Endothelial cell of umbilical vein (primary cell): ENCODE data around the gene CCDC188. TPM values are rescaled to one million over a fixed set of nuclear protein-coding genes. Genes with fewer than 3 reads are reported as not detected.
A peak's percentile ranks its signal among the peaks of the same experiment; 100 is the strongest.

Experiments
- BruUV-seq: library from RNA; stranded (reverse); fragments of 400-500 nt; replicated peaks from 2 replicates; lab custom pipeline; 2021; lab: Mats Ljungman, UMichigan
- CTCF ChIA-PET: fragments of 300-600, 350-600 bp; sonication (Branson Sonifier 250); formaldehyde crosslinking; loops from one replicate; lab custom pipeline; 2021; ENCODE audit warnings: antibody characterized with exemption, inconsistent platforms; lab: Charles Lee
- POLR2A ChIA-PET: fragments of 300-600, 350-600 bp; sonication (Branson Sonifier 250); formaldehyde crosslinking; loops from one replicate; lab custom pipeline; 2021; ENCODE audit warnings: antibody characterized with exemption, inconsistent platforms; lab: Charles Lee
- DNase-seq: peaks from one replicate; pipeline ENCODE4 v3.0.0-alpha.2; 2011; ENCODE audit warnings: low read depth, low spot score
- FAIRE-seq: peaks from 2 replicates; lab custom pipeline; 2011; peaks lifted over from hg19 to GRCh38; lab: Jason Lieb, UNC
- H2AFZ ChIP-seq: 2 replicates; pipeline ENCODE4 v1.6.0; 2012; ENCODE audit warnings: low read depth, low read length, control low read depth, inconsistent platforms
- H3K27ac ChIP-seq: 2 replicates; pipeline ENCODE4 v1.5.1; 2011; ENCODE audit warnings: low read depth, mild to moderate bottlenecking, control low read depth, low read length, moderate library complexity; ENCODE audit not compliant: insufficient read depth
- H3K27me3 ChIP-seq, 2 experiments: 2 replicates each; pipeline versions ENCODE4 v1.6.0 to v1.6.1; 2011; ENCODE audit warnings: low read length in 2 of 2, mixed read lengths in 1 of 2; ENCODE audit not compliant: control insufficient read depth in 2 of 2, insufficient read depth in 2 of 2
- H3K36me3 ChIP-seq, 2 experiments: 2 replicates in 1 of 2; 3 replicates in 1 of 2; pipeline ENCODE4 v1.5.1; 2011; ENCODE audit warnings: low read length in 2 of 2, mild to moderate bottlenecking in 1 of 2, moderate library complexity in 1 of 2; ENCODE audit not compliant: control insufficient read depth in 2 of 2, insufficient read depth in 2 of 2; ENCODE audit errors: extremely low read depth in 1 of 2
- H3K4me1 ChIP-seq: 3 replicates; pipeline ENCODE4 v1.5.1; 2011; ENCODE audit warnings: mild to moderate bottlenecking, low read length; ENCODE audit not compliant: control insufficient read depth, insufficient read depth; ENCODE audit errors: extremely low read depth
- H3K4me2 ChIP-seq: 2 replicates; pipeline ENCODE4 v1.6.1; 2011; ENCODE audit warnings: low read length, control low read depth, mixed read lengths; ENCODE audit not compliant: insufficient read depth
- H3K4me3 ChIP-seq, 3 experiments: fragments of 200-600 bp in 1 of 3; sonication (generic), shearing (Covaris generic) in 1 of 3; replicated peaks in 1 of 3; 2 replicates each; pipeline ENCODE4 v1.5.1; 2011 to 2016; ENCODE audit warnings: control low read depth in 3 of 3, low read length in 3 of 3, mild to moderate bottlenecking in 2 of 3, inconsistent platforms in 1 of 3, low read depth in 1 of 3, moderate library complexity in 1 of 3; ENCODE audit not compliant: insufficient read depth in 1 of 3
- H3K79me2 ChIP-seq: 2 replicates; pipeline ENCODE4 v1.6.0; 2012; ENCODE audit warnings: low read length, inconsistent platforms; ENCODE audit not compliant: control insufficient read depth, insufficient read depth
- H3K9ac ChIP-seq: replicated peaks from 2 replicates; pipeline ENCODE3; 2011; ENCODE audit warnings: low read length, control low read depth; ENCODE audit not compliant: insufficient read depth; ENCODE audit errors: extremely low read depth
- H3K9me1 ChIP-seq: replicated peaks from 3 replicates; pipeline ENCODE4 v1.6.0; 2011; ENCODE audit warnings: mild to moderate bottlenecking, low read length; ENCODE audit not compliant: control insufficient read depth, insufficient read depth; ENCODE audit errors: extremely low read depth
- H3K9me3 ChIP-seq: replicated peaks from 2 replicates; pipeline ENCODE4 v1.5.1; 2012; ENCODE audit warnings: low read length, inconsistent platforms; ENCODE audit not compliant: control insufficient read depth, insufficient read depth
- H4K20me1 ChIP-seq: replicated peaks from 2 replicates; pipeline ENCODE3; 2011; ENCODE audit warnings: mild to moderate bottlenecking, low read length; ENCODE audit not compliant: control insufficient read depth, insufficient read depth; ENCODE audit errors: extremely low read depth
- EZH2 ChIP-seq: IDR thresholded peaks from 2 replicates; pipeline ENCODE4 v1.6.1; 2012; ENCODE audit warnings: borderline replicate concordance, low read depth, mild to moderate bottlenecking, moderate library complexity, low read length, inconsistent platforms; ENCODE audit not compliant: severe bottlenecking
- FOS ChIP-seq: IDR thresholded peaks from 2 replicates; pipeline ENCODE4 v1.6.1; 2011; ENCODE audit warnings: mild to moderate bottlenecking, low read length, moderate library complexity, borderline replicate concordance; ENCODE audit not compliant: insufficient read depth
- GATA2 ChIP-seq: IDR thresholded peaks from 2 replicates; pipeline ENCODE4 v1.7.0; 2011; ENCODE audit warnings: low read depth, mild to moderate bottlenecking, moderate library complexity, mixed read lengths, low read length; ENCODE audit not compliant: insufficient read length, insufficient read depth
- JUN ChIP-seq: IDR thresholded peaks from 2 replicates; pipeline ENCODE4 v1.6.1; 2011; ENCODE audit warnings: borderline replicate concordance, low read depth; ENCODE audit not compliant: insufficient read length, insufficient read depth
- MYC ChIP-seq: IDR thresholded peaks from one replicate; pipeline ENCODE4 v1.6.1; 2011; ENCODE audit warnings: mild to moderate bottlenecking, low read depth, low read length
- POLR2A ChIP-seq: IDR thresholded peaks from 2 replicates; pipeline ENCODE4 v1.6.1; 2012; ENCODE audit warnings: low read depth, mild to moderate bottlenecking, control low read depth, low read length
- POLR2AphosphoS5 ChIP-seq: IDR thresholded peaks from 2 replicates; pipeline ENCODE4 v1.6.1; 2012; ENCODE audit warnings: low read depth, mild to moderate bottlenecking, control low read depth, low read length, moderate library complexity; ENCODE audit not compliant: insufficient read depth
- dilution Hi-C: fragments of 300-500 bp; cut with MboI; formaldehyde crosslinking; loops from one replicate; pipeline ENCODE4 v1.15.0; 2019; ENCODE audit warnings: low sequenced_read_pairs; ENCODE audit not compliant: extremely low pct_ligation_motif_present
- intact Hi-C: fragments of 100-400 bp; cut with micrococcal nuclease; formaldehyde crosslinking; loops from one replicate; pipeline ENCODE4 v1.10.0; 2022
- polyA plus RNA-seq, 4 experiments: library from polyadenylated mRNA; depleted of rRNA in 3 of 4; stranded (reverse) in 3 of 4; unstranded in 1 of 4; fragments of >200 nt; gene quantifications; 2 replicates each; pipeline versions ENCODE4 v1.2.1 to v1.2.3, GENCODE V29; 2011 to 2012; ENCODE audit warnings: missing spikeins in 1 of 4
- total RNA-seq: library from RNA; stranded (reverse); gene quantifications from 2 replicates; pipeline ENCODE4 v1.2.3, GENCODE V29; 2021
- TF ChIP-seq, protein P1 (sequence below), 2 donors: IDR thresholded peaks; 1 replicate in 1 of 2; 2 replicates in 1 of 2; pipeline ENCODE4 v1.5.1; 2011; ENCODE audit warnings: low read length in 2 of 2, mild to moderate bottlenecking in 2 of 2, moderate library complexity in 2 of 2, control low read depth in 1 of 2, inconsistent platforms in 1 of 2, low read depth in 1 of 2; ENCODE audit not compliant: insufficient read depth in 1 of 2; ENCODE audit errors: extremely low read depth in 1 of 2
- TF ChIP-seq, protein P2 (sequence below): IDR thresholded peaks from 2 replicates; pipeline ENCODE4 v1.6.1; 2011; ENCODE audit not compliant: insufficient read depth, insufficient read length

CCDC188 gene
- total and polyA plus RNA-seq, 2 donors (not counting 3 experiments of a cell fraction or from before 2014, with no cell fraction given), result 9.4 to 9.8 TPM

DNA sequence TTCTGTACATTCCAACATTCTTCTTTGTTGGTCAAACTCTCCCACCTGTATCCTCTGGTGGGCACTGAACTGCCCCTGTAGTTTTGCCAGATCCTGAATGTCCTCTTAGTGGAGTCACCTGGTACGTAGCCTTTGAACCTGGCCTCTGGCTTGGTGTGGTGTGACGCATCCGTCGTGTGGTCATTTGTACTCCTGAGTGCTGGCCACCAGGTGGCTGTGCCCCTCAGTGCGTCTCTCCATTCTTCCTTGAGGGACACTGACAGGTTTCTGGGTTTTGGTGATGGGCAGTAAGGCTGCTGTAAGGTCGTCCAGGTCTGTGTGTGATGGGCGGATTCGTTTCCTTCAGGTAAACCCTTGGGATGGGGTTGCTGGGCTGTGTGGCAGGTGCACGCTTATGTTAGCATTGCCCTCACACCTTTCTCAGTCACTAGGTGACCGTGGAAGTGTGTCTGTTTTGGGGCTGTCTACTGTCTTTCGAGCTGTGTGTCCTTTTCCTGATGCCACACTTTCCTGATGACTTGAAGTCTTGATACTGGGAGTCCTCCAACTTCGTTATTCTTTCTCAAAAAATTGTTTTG is 48.6 kb downstream of the CCDC188 start:
- TF ChIP-seq GATA2, result no peak
- TF ChIP-seq, protein P1, sequence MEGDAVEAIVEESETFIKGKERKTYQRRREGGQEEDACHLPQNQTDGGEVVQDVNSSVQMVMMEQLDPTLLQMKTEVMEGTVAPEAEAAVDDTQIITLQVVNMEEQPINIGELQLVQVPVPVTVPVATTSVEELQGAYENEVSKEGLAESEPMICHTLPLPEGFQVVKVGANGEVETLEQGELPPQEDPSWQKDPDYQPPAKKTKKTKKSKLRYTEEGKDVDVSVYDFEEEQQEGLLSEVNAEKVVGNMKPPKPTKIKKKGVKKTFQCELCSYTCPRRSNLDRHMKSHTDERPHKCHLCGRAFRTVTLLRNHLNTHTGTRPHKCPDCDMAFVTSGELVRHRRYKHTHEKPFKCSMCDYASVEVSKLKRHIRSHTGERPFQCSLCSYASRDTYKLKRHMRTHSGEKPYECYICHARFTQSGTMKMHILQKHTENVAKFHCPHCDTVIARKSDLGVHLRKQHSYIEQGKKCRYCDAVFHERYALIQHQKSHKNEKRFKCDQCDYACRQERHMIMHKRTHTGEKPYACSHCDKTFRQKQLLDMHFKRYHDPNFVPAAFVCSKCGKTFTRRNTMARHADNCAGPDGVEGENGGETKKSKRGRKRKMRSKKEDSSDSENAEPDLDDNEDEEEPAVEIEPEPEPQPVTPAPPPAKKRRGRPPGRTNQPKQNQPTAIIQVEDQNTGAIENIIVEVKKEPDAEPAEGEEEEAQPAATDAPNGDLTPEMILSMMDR (IDR thresholded peaks at IDR 0.05; ENCODE audit: extremely low read depth in 1 of 2, insufficient read depth in 1 of 2, low read depth in 1 of 2, low read length in 2 of 2), result peak in 1 of 2 donors; percentile 3
- Histone ChIP-seq H3K9me3 (no peaks in the 10 kb centered on the region), H3K4me2 (no peak overlapping the region), H2AFZ (no peak overlapping the region), H4K20me1 (no peaks in the 10 kb centered on the region), H3K79me2 (peaks cover 46% of the 10 kb centered on the region), H3K9me1 (no peaks in the 10 kb centered on the region), H3K27me3 (no peaks in the 10 kb centered on the region), H3K27ac (no peak overlapping the region), H3K4me1 (no peaks in the 10 kb centered on the region), H3K36me3 (peaks cover 28 to 61% of the 10 kb centered on the region in 2 experiments), H3K4me3 (no peak overlapping the region), H3K9ac (no peak overlapping the region)
- no peak for DNase-seq
- ChIA-PET CTCF (no interaction called here), POLR2A (interaction anchor here (0.7 kb wide), 1 partner anchor 8 kb away, joined by 3 read pairs; no protein-coding TSS in a partner anchor)
- dilution Hi-C loops (no loop called here), intact Hi-C loops (no loop called here)
- FAIRE-seq, result no peak
- no TSS peak for BruUV-seq

DNA sequence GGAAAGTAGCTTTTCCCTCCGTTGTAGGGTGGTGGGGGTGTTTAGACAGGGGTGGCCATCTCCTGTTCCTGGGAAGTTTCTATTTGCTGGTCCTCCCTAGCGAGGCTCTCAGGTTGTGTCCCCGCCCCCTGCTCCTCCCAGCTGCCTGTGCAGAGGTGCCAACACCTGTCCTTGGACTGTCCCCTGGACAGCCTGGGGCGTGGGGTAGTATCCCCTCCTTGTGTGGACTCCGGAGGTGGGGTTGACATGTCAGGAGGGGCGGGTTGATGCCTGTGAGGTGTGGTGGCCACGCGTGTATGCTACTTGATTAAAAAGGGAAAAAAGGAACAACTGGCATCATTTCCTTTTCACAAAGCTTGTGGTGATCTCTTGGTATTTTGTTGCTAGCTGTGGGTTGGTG is 49.2 kb downstream of the CCDC188 start:
- H3K4me3 ChIP-seq, result no peak overlapping the region
- no peaks in the 10 kb centered on the region for H3K9me3 ChIP-seq
- H3K27me3 ChIP-seq, result no peaks in the 10 kb centered on the region
- no peaks in the 10 kb centered on the region for H3K4me1 ChIP-seq
- H3K9me1 ChIP-seq, result no peaks in the 10 kb centered on the region
- H3K79me2 ChIP-seq, result peaks cover 51% of the 10 kb centered on the region
- DNase-seq (no peak), FAIRE-seq (no peak)
- no peak overlapping the region for H2AFZ ChIP-seq
- BruUV-seq, result no TSS peak
- CTCF ChIA-PET, result interaction anchor here (1.1 kb wide), 1 partner anchor 139 kb away, joined by 3 read pairs; no protein-coding TSS in a partner anchor
- peaks cover 35 to 54% of the 10 kb centered on the region in 2 experiments for H3K36me3 ChIP-seq
- no peaks in the 10 kb centered on the region for H4K20me1 ChIP-seq
- H3K9ac ChIP-seq, result no peak overlapping the region
- intact Hi-C loops (no loop called here), dilution Hi-C loops (no loop called here)
- no peak overlapping the region for H3K4me2 ChIP-seq
- no peak for TF ChIP-seq JUN
- TF ChIP-seq POLR2AphosphoS5, result no peak
- TF ChIP-seq, protein P1 (IDR thresholded peaks at IDR 0.05; ENCODE audit: extremely low read depth in 1 of 2, insufficient read depth in 1 of 2, low read depth in 1 of 2, low read length in 2 of 2), result no peak
- TF ChIP-seq GATA2, result no peak
- no peak for TF ChIP-seq EZH2
- no peak for TF ChIP-seq FOS
- TF ChIP-seq MYC, result no peak
- no peak for TF ChIP-seq POLR2A
- TF ChIP-seq, protein P2, sequence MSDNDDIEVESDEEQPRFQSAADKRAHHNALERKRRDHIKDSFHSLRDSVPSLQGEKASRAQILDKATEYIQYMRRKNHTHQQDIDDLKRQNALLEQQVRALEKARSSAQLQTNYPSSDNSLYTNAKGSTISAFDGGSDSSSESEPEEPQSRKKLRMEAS, result no peak
- no peak overlapping the region for H3K27ac ChIP-seq
- POLR2A ChIA-PET, result interaction anchor here (0.7 kb wide), 1 partner anchor 9 kb away, joined by 3 read pairs; no protein-coding TSS in a partner anchor
